HepG2 (cell line): Measurements from ENCODE around the gene PPP3R1. TPM values are rescaled to one million over a fixed set of nuclear protein-coding genes. Genes with fewer than 3 reads are reported as not detected.

Source experiments
- ARNT2 ChIP-seq: sonication (generic); formaldehyde crosslinking; IDR thresholded peaks from 2 replicates; pipeline ENCODE4 v1.8.0; 2022; ENCODE audit warnings: mild to moderate bottlenecking, low read depth, missing genetic modification reagents, moderate library complexity
- FOXK2 ChIP-seq: fragments of 450-650 bp; IDR thresholded peaks from 2 replicates; pipeline ENCODE4 v1.6.1; 2016
- KDM4B ChIP-seq: sonication (generic); formaldehyde crosslinking; IDR thresholded peaks from 2 replicates; pipeline ENCODE4 v1.4.0; 2020; ENCODE audit warnings: missing genetic modification reagents
- MED1 ChIP-seq: sonication (generic); formaldehyde crosslinking; IDR thresholded peaks from 2 replicates; pipeline ENCODE4 v1.4.0; 2020; ENCODE audit warnings: missing genetic modification reagents
- MEIS2 ChIP-seq: sonication (generic); formaldehyde crosslinking; IDR thresholded peaks from 2 replicates; pipeline ENCODE4 v1.9.0; 2021; ENCODE audit warnings: mild to moderate bottlenecking, missing genetic modification reagents
- MTF1 ChIP-seq: sonication (generic); formaldehyde crosslinking; IDR thresholded peaks from 2 replicates; pipeline ENCODE4 v1.5.0; 2020; ENCODE audit warnings: missing genetic modification reagents
- NFE2L1 ChIP-seq: sonication (generic); formaldehyde crosslinking; IDR thresholded peaks from 2 replicates; pipeline ENCODE4 v1.4.0; 2020; ENCODE audit warnings: missing genetic modification reagents, mild to moderate bottlenecking, borderline replicate concordance
- SALL2 ChIP-seq: sonication (generic); formaldehyde crosslinking; IDR thresholded peaks from 2 replicates; pipeline ENCODE4 v1.8.1; 2023; ENCODE audit warnings: mild to moderate bottlenecking, missing genetic modification reagents, inconsistent platforms
- SRSF1 ChIP-seq: fragments of 200-400 bp; formaldehyde crosslinking; optimal IDR thresholded peaks from 2 replicates; pipeline ENCODE3; 2017; ENCODE audit warnings: mild to moderate bottlenecking, low read depth, low read length, moderate library complexity
- STAG1 ChIP-seq: sonication (generic); formaldehyde crosslinking; IDR thresholded peaks from 2 replicates; pipeline ENCODE4 v1.4.0; 2020; ENCODE audit warnings: missing genetic modification reagents
- TCF7L2 ChIP-seq: IDR thresholded peaks from 2 replicates; pipeline ENCODE4 v1.6.1; 2011; ENCODE audit warnings: mild to moderate bottlenecking, low read depth, low read length, moderate library complexity
- TEAD3 ChIP-seq: optimal IDR thresholded peaks from 2 replicates; pipeline ENCODE3; 2016; ENCODE audit warnings: borderline replicate concordance
- ZBTB1 ChIP-seq: sonication (generic); formaldehyde crosslinking; IDR thresholded peaks from 2 replicates; pipeline ENCODE4 v1.4.0; 2020; ENCODE audit warnings: missing genetic modification reagents, borderline replicate concordance
- ZBTB42 ChIP-seq: sonication (generic); formaldehyde crosslinking; IDR thresholded peaks from 2 replicates; pipeline ENCODE4 v1.5.0; 2020; ENCODE audit warnings: mild to moderate bottlenecking, missing genetic modification reagents
- ZFX ChIP-seq: sonication (generic); formaldehyde crosslinking; IDR thresholded peaks from 2 replicates; pipeline ENCODE4 v1.4.0; 2020; ENCODE audit warnings: mild to moderate bottlenecking, low read depth, missing genetic modification reagents, moderate library complexity
- ZNF256 ChIP-seq: sonication (generic); formaldehyde crosslinking; conservative IDR thresholded peaks from 2 replicates; pipeline ENCODE4 v1.4.0; 2020; ENCODE audit warnings: missing genetic modification reagents
- ZNF260 ChIP-seq: sonication (generic); formaldehyde crosslinking; IDR thresholded peaks from 2 replicates; pipeline ENCODE4 v1.4.0; 2020; ENCODE audit warnings: missing genetic modification reagents, low read depth, mild to moderate bottlenecking, borderline replicate concordance
- ZNF282 ChIP-seq: fragments of 450-650 bp; IDR thresholded peaks from 2 replicates; pipeline ENCODE4 v1.6.1; 2018; ENCODE audit not compliant: partially characterized antibody
- ZNF567 ChIP-seq: sonication (generic); formaldehyde crosslinking; IDR thresholded peaks from 2 replicates; pipeline ENCODE4 v1.8.1; 2023; ENCODE audit warnings: mild to moderate bottlenecking, missing genetic modification reagents, borderline replicate concordance
- ZNF569 ChIP-seq: sonication (generic); formaldehyde crosslinking; IDR thresholded peaks from 2 replicates; pipeline ENCODE4 v1.5.0; 2020; ENCODE audit warnings: mild to moderate bottlenecking, missing genetic modification reagents, moderate library complexity, borderline replicate concordance
- ZNF577 ChIP-seq: sonication (generic); formaldehyde crosslinking; IDR thresholded peaks from 2 replicates; pipeline ENCODE4 v1.4.0; 2020; ENCODE audit warnings: mild to moderate bottlenecking, low read depth, missing genetic modification reagents, borderline replicate concordance
- polyA plus RNA-seq, 8 experiments: library from polyadenylated mRNA; depleted of rRNA in 3 of 8; stranded (reverse) in 7 of 8; unstranded in 1 of 8; fragments of >200 nt; fragmentation: Illumina TruSeq in 4 of 8; extraction: Trizol in 4 of 8; gene quantifications; 2 replicates each; pipeline versions ENCODE4 v1.2.1 to v1.2.3, GENCODE V29; 2011 to 2016; ENCODE audit warnings: low read depth in 4 of 8, missing spikeins in 1 of 8, mixed read lengths in 1 of 8; ENCODE audit not compliant: insufficient read depth in 1 of 8
- total RNA-seq, 5 experiments: library from RNA; depleted of rRNA; stranded (reverse); fragments of >200 nt; fragmentation: Illumina TruSeq; extraction: Trizol; gene quantifications; 2 replicates each; pipeline ENCODE4 v1.2.3, GENCODE V29; 2016; ENCODE audit warnings: low read depth in 1 of 5
- TF ChIP-seq, protein P1 (sequence below): sonication (generic); formaldehyde crosslinking; IDR thresholded peaks from 2 replicates; pipeline ENCODE4 v1.5.0; 2020; ENCODE audit warnings: mild to moderate bottlenecking, missing genetic modification reagents, moderate library complexity
- TF ChIP-seq, protein P2 (sequence below): sonication (generic); formaldehyde crosslinking; IDR thresholded peaks from 2 replicates; pipeline ENCODE4 v1.4.0; 2020; ENCODE audit warnings: missing genetic modification reagents

The PPP3R1 gene
- total and polyA plus RNA-seq, 2 of the 13 experiments (the other 11 are each of a cell fraction or from before 2014, with no cell fraction given) = 11.6 to 25.7 TPM

DNA sequence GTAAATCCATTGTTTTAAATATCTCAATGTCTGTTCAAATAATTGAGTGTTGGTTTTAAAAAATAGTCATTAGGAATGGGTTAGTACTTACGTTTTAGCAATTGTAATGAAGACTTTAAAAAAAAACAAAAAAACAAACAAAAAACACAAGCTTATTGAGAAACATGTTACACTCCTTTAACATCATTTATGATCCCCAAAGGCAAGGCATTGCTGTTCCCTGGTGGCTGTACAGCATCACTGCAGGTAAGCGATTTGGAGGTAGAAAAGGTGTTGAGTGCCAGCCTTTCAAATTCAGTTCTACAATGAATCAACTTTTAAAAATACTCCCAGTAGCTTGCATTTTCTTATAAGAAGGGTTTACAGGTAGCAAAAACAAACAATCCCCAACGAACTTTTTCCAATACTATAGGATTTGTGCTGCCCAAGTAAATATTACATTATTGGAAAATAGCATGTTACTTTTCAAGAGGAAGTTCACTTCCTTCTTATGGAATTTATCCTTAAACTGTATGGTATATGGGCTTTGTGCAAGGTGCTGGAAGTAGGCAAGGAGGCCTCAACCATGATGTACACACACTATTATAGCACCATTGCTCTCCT lies 39.9 kb upstream of the PPP3R1 start (continued):
- no peak for TF ChIP-seq NFE2L1 (CRISPR knock-in tag)
- no peak for TF ChIP-seq ZNF282
- no peak for TF ChIP-seq ZNF256 (CRISPR knock-in tag)
- TF ChIP-seq ZNF567 (CRISPR knock-in tag) = no peak
- no peak for TF ChIP-seq ARNT2 (CRISPR knock-in tag)
- TF ChIP-seq, protein P1, sequence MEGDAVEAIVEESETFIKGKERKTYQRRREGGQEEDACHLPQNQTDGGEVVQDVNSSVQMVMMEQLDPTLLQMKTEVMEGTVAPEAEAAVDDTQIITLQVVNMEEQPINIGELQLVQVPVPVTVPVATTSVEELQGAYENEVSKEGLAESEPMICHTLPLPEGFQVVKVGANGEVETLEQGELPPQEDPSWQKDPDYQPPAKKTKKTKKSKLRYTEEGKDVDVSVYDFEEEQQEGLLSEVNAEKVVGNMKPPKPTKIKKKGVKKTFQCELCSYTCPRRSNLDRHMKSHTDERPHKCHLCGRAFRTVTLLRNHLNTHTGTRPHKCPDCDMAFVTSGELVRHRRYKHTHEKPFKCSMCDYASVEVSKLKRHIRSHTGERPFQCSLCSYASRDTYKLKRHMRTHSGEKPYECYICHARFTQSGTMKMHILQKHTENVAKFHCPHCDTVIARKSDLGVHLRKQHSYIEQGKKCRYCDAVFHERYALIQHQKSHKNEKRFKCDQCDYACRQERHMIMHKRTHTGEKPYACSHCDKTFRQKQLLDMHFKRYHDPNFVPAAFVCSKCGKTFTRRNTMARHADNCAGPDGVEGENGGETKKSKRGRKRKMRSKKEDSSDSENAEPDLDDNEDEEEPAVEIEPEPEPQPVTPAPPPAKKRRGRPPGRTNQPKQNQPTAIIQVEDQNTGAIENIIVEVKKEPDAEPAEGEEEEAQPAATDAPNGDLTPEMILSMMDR (CRISPR knock-in tag) = peak; percentile 75
- TF ChIP-seq SALL2 (CRISPR knock-in tag) = no peak
- peak; percentile 89 for TF ChIP-seq STAG1 (CRISPR knock-in tag)
- no peak for TF ChIP-seq MED1 (CRISPR knock-in tag)
- TF ChIP-seq TEAD3 = no peak
- TF ChIP-seq MEIS2 (CRISPR knock-in tag) = no peak
- TF ChIP-seq MTF1 (CRISPR knock-in tag) = no peak
- TF ChIP-seq ZBTB42 (CRISPR knock-in tag) = no peak
- TF ChIP-seq TCF7L2 = no peak
- no peak for TF ChIP-seq ZNF577 (CRISPR knock-in tag)
- no peak for TF ChIP-seq ZFX (CRISPR knock-in tag)
- no peak for TF ChIP-seq FOXK2
- no peak for TF ChIP-seq ZNF569 (CRISPR knock-in tag)
- TF ChIP-seq KDM4B (CRISPR knock-in tag) = no peak
- no peak for TF ChIP-seq SRSF1
- no peak for TF ChIP-seq ZNF260 (CRISPR knock-in tag)
- TF ChIP-seq, protein P2, sequence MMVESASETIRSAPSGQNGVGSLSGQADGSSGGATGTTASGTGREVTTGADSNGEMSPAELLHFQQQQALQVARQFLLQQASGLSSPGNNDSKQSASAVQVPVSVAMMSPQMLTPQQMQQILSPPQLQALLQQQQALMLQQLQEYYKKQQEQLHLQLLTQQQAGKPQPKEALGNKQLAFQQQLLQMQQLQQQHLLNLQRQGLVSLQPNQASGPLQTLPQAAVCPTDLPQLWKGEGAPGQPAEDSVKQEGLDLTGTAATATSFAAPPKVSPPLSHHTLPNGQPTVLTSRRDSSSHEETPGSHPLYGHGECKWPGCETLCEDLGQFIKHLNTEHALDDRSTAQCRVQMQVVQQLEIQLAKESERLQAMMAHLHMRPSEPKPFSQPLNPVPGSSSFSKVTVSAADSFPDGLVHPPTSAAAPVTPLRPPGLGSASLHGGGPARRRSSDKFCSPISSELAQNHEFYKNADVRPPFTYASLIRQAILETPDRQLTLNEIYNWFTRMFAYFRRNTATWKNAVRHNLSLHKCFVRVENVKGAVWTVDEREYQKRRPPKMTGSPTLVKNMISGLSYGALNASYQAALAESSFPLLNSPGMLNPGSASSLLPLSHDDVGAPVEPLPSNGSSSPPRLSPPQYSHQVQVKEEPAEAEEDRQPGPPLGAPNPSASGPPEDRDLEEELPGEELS (CRISPR knock-in tag) = no peak
- TF ChIP-seq ZBTB1 = no peak
